ENCODE measurements around the gene ATE1. TPM values are rescaled to one million over a fixed set of nuclear protein-coding genes. Genes with fewer than 3 reads are reported as not detected.

ATE1 gene
- total RNA-seq, 1 donor from 2014 or later, result 24.2 TPM

- Mint-ChIP-seq H3K27ac (ENCODE audit: unreplicated experiment) (no peak overlapping the region), H3K4me3 (ENCODE audit: unreplicated experiment) (no peak overlapping the region), H3K9me3 (ENCODE audit: low read depth) (no peaks in the 10 kb centered on the region), H3K4me1 (ENCODE audit: low read depth) (no peaks in the 10 kb centered on the region), H3K27me3 (ENCODE audit: low read depth) (no peaks in the 10 kb centered on the region), H3K36me3 (ENCODE audit: low read depth) (peaks cover 17% of the 10 kb centered on the region)
- DNase-seq (ENCODE audit: low spot score), result no peak
- no peak for TF ChIP-seq CTCF (IDR thresholded peaks at IDR 0.05)
Measured at GRCh38 chr10:121846555-121846954, 81.3 kb downstream of the ATE1 start.

DNA sequence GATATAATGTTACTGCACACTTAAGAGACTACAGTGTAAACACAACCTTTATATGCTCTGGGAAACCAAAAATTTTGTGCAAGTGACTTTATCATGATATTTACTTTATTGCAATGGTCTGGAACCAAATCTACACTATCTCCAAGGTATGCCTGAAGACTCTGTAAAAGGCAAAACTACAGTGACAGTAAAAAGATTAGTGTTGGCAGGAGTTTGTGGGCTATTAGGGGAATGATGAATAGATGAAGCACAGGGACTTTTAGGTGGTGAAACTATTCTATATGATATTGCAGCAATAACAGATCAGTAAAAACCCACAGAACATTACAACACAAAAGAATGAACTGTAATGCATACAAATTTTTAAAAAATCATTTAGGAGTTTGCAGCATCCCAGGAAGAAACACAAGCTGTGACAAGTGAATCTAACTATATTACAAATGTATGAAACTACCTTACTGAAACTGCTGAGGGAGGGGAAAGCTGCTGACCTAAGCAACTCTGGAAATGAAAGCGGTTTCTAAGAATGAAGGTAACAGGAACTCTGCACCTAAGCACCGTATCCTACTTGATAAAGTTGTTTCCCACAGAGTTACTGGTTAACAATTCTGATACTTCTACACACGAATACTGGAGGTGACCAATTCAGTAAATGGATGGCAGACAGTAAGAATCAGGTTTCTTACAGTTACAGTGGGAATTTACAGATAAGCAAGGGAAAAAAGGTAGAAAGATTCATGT is 82.6 kb downstream of the ATE1 start:
- no peaks in the 10 kb centered on the region for H3K27me3 Mint-ChIP-seq (ENCODE audit: low read depth)
- no peak overlapping the region for H3K4me3 Mint-ChIP-seq (ENCODE audit: unreplicated experiment)
- DNase-seq (ENCODE audit: low spot score), result no peak
- peaks cover 15% of the 10 kb centered on the region for H3K36me3 Mint-ChIP-seq (ENCODE audit: low read depth)
- H3K9me3 Mint-ChIP-seq (ENCODE audit: low read depth), result no peaks in the 10 kb centered on the region
- no peak overlapping the region for H3K27ac Mint-ChIP-seq (ENCODE audit: unreplicated experiment)
- TF ChIP-seq CTCF (IDR thresholded peaks at IDR 0.05), result no peak
- no peaks in the 10 kb centered on the region for H3K4me1 Mint-ChIP-seq (ENCODE audit: low read depth)

- Mint-ChIP-seq H3K27me3 (ENCODE audit: low read depth) (no peaks in the 10 kb centered on the region), H3K9me3 (ENCODE audit: low read depth) (no peaks in the 10 kb centered on the region), H3K27ac (ENCODE audit: unreplicated experiment) (no peak overlapping the region), H3K4me1 (ENCODE audit: low read depth) (no peaks in the 10 kb centered on the region), H3K4me3 (ENCODE audit: unreplicated experiment) (no peak overlapping the region), H3K36me3 (ENCODE audit: low read depth) (peaks cover 11% of the 10 kb centered on the region)
- no peak for TF ChIP-seq CTCF (IDR thresholded peaks at IDR 0.05)
- no peak for DNase-seq (ENCODE audit: low spot score)
Measured at GRCh38 chr10:121844537-121844936, 83.3 kb downstream of the ATE1 start.

DNA sequence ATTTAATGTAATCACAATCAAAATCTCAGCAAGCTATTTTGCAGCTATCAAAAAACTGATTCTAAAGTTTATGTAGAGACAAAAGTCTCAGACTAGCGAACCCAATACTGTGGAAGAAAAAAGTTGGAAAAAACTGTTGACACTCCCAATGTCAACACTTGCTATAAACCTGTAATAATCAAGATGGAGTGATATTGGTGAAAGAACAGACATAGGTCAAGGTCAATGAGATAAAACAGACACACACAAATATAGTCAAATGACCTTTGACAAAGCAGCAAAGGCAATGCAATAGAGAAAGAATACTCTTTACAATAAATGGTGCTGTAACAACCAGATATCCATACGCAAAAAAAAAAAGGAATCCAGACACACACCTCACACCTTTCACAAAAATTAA is 84.5 kb downstream of the ATE1 start:
- Mint-ChIP-seq H3K9me3 (ENCODE audit: low read depth) (no peaks in the 10 kb centered on the region), H3K4me1 (ENCODE audit: low read depth) (no peaks in the 10 kb centered on the region), H3K27ac (ENCODE audit: unreplicated experiment) (no peak overlapping the region)

DNA sequence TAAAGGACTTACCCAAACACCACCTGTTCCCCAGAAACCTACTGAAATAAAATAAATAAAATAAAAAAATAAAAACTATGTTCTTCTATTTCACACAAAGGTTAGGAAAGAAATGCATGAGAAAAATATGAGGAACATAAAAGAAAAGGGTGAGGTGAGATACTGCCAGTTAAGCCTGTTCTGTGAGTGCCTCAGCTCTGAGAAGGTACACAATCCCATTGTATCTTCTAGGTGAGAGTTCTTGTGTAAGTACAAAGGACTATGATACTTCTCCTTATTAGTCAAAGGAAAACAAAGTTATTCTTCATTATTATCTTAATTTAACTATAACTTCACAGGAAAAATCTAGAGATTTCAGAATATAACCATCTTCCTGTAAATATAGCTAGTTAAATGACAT is 86.0 kb downstream of the ATE1 start:
- TF ChIP-seq CTCF (IDR thresholded peaks at IDR 0.05), result no peak
- H3K27ac Mint-ChIP-seq (ENCODE audit: unreplicated experiment), result no peak overlapping the region
- H3K9me3 Mint-ChIP-seq (ENCODE audit: low read depth), result no peaks in the 10 kb centered on the region
- H3K27me3 Mint-ChIP-seq (ENCODE audit: low read depth), result no peaks in the 10 kb centered on the region
- H3K36me3 Mint-ChIP-seq (ENCODE audit: low read depth), result peaks cover 11% of the 10 kb centered on the region
- H3K4me3 Mint-ChIP-seq (ENCODE audit: unreplicated experiment), result no peak overlapping the region
- DNase-seq (ENCODE audit: low spot score), result no peak
- H3K4me1 Mint-ChIP-seq (ENCODE audit: low read depth), result no peaks in the 10 kb centered on the region

More for the DNA sequence above, 84.5 kb downstream of the ATE1 start:
- Mint-ChIP-seq H3K36me3 (ENCODE audit: low read depth) (peaks cover 8% of the 10 kb centered on the region), H3K27me3 (ENCODE audit: low read depth) (no peaks in the 10 kb centered on the region), H3K4me3 (ENCODE audit: unreplicated experiment) (no peak overlapping the region)
- DNase-seq (ENCODE audit: low spot score), result no peak
- no peak for TF ChIP-seq CTCF (IDR thresholded peaks at IDR 0.05)

All from chondrocyte (in vitro differentiated cells).